Neural cell (in vitro differentiated cells): ENCODE measurements around the gene ACTN4. TPM values are rescaled to one million over a fixed set of nuclear protein-coding genes. Genes with fewer than 3 reads are reported as not detected.
"Not testable (repeated sequence)": the region's sequence is repeated elsewhere in the genome, so short reads cannot be mapped to it uniquely, and the experiment has no call there.

Experiments used
- H2AFZ ChIP-seq: fragments of 200-600, 300-800 bp; sonication (generic), shearing (Covaris generic); 2 replicates; pipeline ENCODE4 v1.6.0; 2014; ENCODE audit warnings: low read depth, mild to moderate bottlenecking, antibody characterized with exemption, low read length, moderate library complexity
- H3F3A ChIP-seq: fragments of 200-600 bp; shearing (Covaris generic); 2 replicates; pipeline ENCODE4 v1.6.1; 2016; ENCODE audit warnings: mild to moderate bottlenecking, moderate library complexity, mixed read lengths, antibody characterized with exemption, low read length; ENCODE audit not compliant: insufficient read depth, poor library complexity, severe bottlenecking
- H3K27ac ChIP-seq: fragments of 200-600, 300-800 bp; sonication (generic), shearing (Covaris generic); 2 replicates; pipeline ENCODE4 v1.5.1; 2014; ENCODE audit warnings: mild to moderate bottlenecking, low read length, moderate library complexity
- H3K27me3 ChIP-seq: fragments of 300-800, 200-600 bp; sonication (generic), shearing (Covaris generic); 2 replicates; pipeline ENCODE4 v1.6.0; 2014; ENCODE audit warnings: mild to moderate bottlenecking, low read depth, low read length, moderate library complexity; ENCODE audit not compliant: insufficient read depth
- H3K36me3 ChIP-seq: fragments of 300-800, 200-600 bp; sonication (generic), shearing (Covaris generic); 2 replicates; pipeline ENCODE4 v1.5.1; 2014; ENCODE audit warnings: mild to moderate bottlenecking, antibody characterized with exemption, low read length, moderate library complexity; ENCODE audit not compliant: insufficient read depth
- H3K4me2 ChIP-seq: fragments of 300-800, 200-600 bp; sonication (generic), shearing (Covaris generic); 2 replicates; pipeline ENCODE4 v1.6.0; 2014; ENCODE audit warnings: mild to moderate bottlenecking, low read length
- H3K4me3 ChIP-seq: fragments of 300-800, 200-600 bp; sonication (generic), shearing (Covaris generic); 2 replicates; pipeline ENCODE4 v1.5.1; 2014; ENCODE audit warnings: mild to moderate bottlenecking, low read length, moderate library complexity
- H3K79me2 ChIP-seq: fragments of 200-600 bp; shearing (Covaris generic); replicated peaks from 2 replicates; pipeline ENCODE4 v1.6.0; 2014; ENCODE audit warnings: mild to moderate bottlenecking, low read length, moderate library complexity; ENCODE audit not compliant: insufficient read depth
- H3K9ac ChIP-seq: fragments of 300-800, 200-600 bp; sonication (generic), shearing (Covaris generic); 2 replicates; pipeline ENCODE4 v1.6.1; 2016; ENCODE audit warnings: mild to moderate bottlenecking, low read length, mixed read lengths
- H3K9me2 ChIP-seq: fragments of 200-600 bp; shearing (Covaris generic); 2 replicates; pipeline ENCODE4 v1.6.1; 2016; ENCODE audit warnings: mild to moderate bottlenecking, low read length, mixed read lengths; ENCODE audit not compliant: insufficient read depth
- H3K9me3 ChIP-seq: fragments of 200-600, 300-800 bp; sonication (generic), shearing (Covaris generic); 2 replicates; pipeline ENCODE4 v1.6.1; 2016; ENCODE audit warnings: mild to moderate bottlenecking, mixed run types, low read length, moderate library complexity, mixed read lengths
- H4K20me1 ChIP-seq: fragments of 200-600 bp; shearing (Covaris generic); 2 replicates; pipeline ENCODE4 v1.6.1; 2016; ENCODE audit warnings: mild to moderate bottlenecking, mixed run types; ENCODE audit not compliant: insufficient read depth
- CTCF ChIP-seq: fragments of 450-650 bp; IDR thresholded peaks from 2 replicates; pipeline ENCODE4 v1.5.1; 2014; ENCODE audit warnings: antibody characterized with exemption, mild to moderate bottlenecking, moderate library complexity; ENCODE audit not compliant: poor library complexity, severe bottlenecking
- EP300 ChIP-seq: fragments of 450-650 bp; conservative IDR thresholded peaks from 2 replicates; pipeline ENCODE4 v1.6.1; 2014; ENCODE audit warnings: antibody characterized with exemption, mild to moderate bottlenecking, moderate library complexity; ENCODE audit not compliant: poor library complexity, severe bottlenecking
- EZH2 ChIP-seq: fragments of 200-600, 300-800 bp; shearing (Covaris generic), sonication (generic); IDR thresholded peaks from 2 replicates; pipeline ENCODE4 v1.6.1; 2014; ENCODE audit warnings: antibody characterized with exemption, low read length, borderline replicate concordance, mild to moderate bottlenecking; ENCODE audit not compliant: insufficient read depth, poor library complexity, severe bottlenecking
- MXI1 ChIP-seq: fragments of 450-650 bp; conservative IDR thresholded peaks from 2 replicates; pipeline ENCODE4 v1.6.1; 2014; ENCODE audit warnings: antibody characterized with exemption, mild to moderate bottlenecking; ENCODE audit not compliant: poor library complexity, severe bottlenecking
- POLR2AphosphoS5 ChIP-seq: IDR thresholded peaks from 2 replicates; pipeline ENCODE4 v1.6.1; 2012
- RAD21 ChIP-seq: fragments of 450-650 bp; conservative IDR thresholded peaks from 2 replicates; pipeline ENCODE4 v1.6.1; 2014; ENCODE audit warnings: antibody characterized with exemption, mild to moderate bottlenecking, moderate library complexity
- REST ChIP-seq: IDR thresholded peaks from 2 replicates; pipeline ENCODE4 v1.6.1; 2012; ENCODE audit warnings: borderline replicate concordance
- SMC3 ChIP-seq: fragments of 450-650 bp; conservative IDR thresholded peaks from 2 replicates; pipeline ENCODE4 v1.6.1; 2014; ENCODE audit warnings: antibody characterized with exemption, mild to moderate bottlenecking, moderate library complexity; ENCODE audit not compliant: poor library complexity
- TAF1 ChIP-seq: IDR thresholded peaks from 2 replicates; pipeline ENCODE4 v1.6.1; 2012; ENCODE audit warnings: low read depth
- polyA plus RNA-seq: library from polyadenylated mRNA; depleted of rRNA; stranded (reverse); fragments of >200 nt; gene quantifications from 2 replicates; pipeline ENCODE4 v1.2.3, GENCODE V29; 2014

ACTN4 gene
- polyA plus RNA-seq, 1 donor from 2014 or later = 54.0 TPM

- no peak for TF ChIP-seq EP300
- TF ChIP-seq RAD21 = no peak
- TF ChIP-seq SMC3 = no peak
- no peak for TF ChIP-seq EZH2
- no peak for TF ChIP-seq TAF1
- TF ChIP-seq MXI1 = no peak
- no peak for TF ChIP-seq CTCF
- TF ChIP-seq REST = no peak
- TF ChIP-seq POLR2AphosphoS5 = no peak
Measured at GRCh38 chr19:38744874-38745273, 97.4 kb downstream of the ACTN4 start.

GRCh38 chr19:38745316-38745715 is 97.9 kb downstream of the ACTN4 start:
- H3K27ac ChIP-seq = no peak overlapping the region
- H3K79me2 ChIP-seq = no peaks in the 10 kb centered on the region
- H3F3A ChIP-seq = no peaks in the 10 kb centered on the region
- H3K9me2 ChIP-seq = no peaks in the 10 kb centered on the region
- H2AFZ ChIP-seq = no peak overlapping the region
- H3K36me3 ChIP-seq = no peaks in the 10 kb centered on the region
- no peak for TF ChIP-seq REST
- no peak for TF ChIP-seq MXI1
- TF ChIP-seq TAF1 = no peak
- no peak for TF ChIP-seq EP300
- no peak for TF ChIP-seq RAD21
- no peak for TF ChIP-seq EZH2
- TF ChIP-seq SMC3 = no peak
- no peak for TF ChIP-seq POLR2AphosphoS5
- TF ChIP-seq CTCF = no peak
- no peaks in the 10 kb centered on the region for H3K27me3 ChIP-seq
- H3K9me3 ChIP-seq = no peaks in the 10 kb centered on the region
- no peak overlapping the region for H3K9ac ChIP-seq
- no peaks in the 10 kb centered on the region for H4K20me1 ChIP-seq
- no peak overlapping the region for H3K4me2 ChIP-seq
- no peak overlapping the region for H3K4me3 ChIP-seq

More at GRCh38 chr19:38744874-38745273, 97.4 kb downstream of the ACTN4 start:
- Histone ChIP-seq H2AFZ (no peak overlapping the region), H3K9me3 (no peaks in the 10 kb centered on the region), H3K4me2 (no peak overlapping the region), H3K9ac (no peak overlapping the region), H4K20me1 (no peaks in the 10 kb centered on the region), H3F3A (no peaks in the 10 kb centered on the region), H3K27me3 (no peaks in the 10 kb centered on the region), H3K4me3 (no peak overlapping the region), H3K36me3 (no peaks in the 10 kb centered on the region), H3K27ac (no peak overlapping the region), H3K79me2 (no peaks in the 10 kb centered on the region), H3K9me2 (no peaks in the 10 kb centered on the region)

GRCh38 chr19:38753783-38754182 is 106.3 kb downstream of the ACTN4 start:
- H4K20me1 ChIP-seq, H3K36me3 ChIP-seq, H3K79me2 ChIP-seq, H3F3A ChIP-seq, H3K4me3 ChIP-seq, H3K27me3 ChIP-seq, H3K9ac ChIP-seq, H3K9me2 ChIP-seq, H3K9me3 ChIP-seq, H2AFZ ChIP-seq, H3K27ac ChIP-seq, H3K4me2 ChIP-seq: not testable (repeated sequence)
